K562 (cell line): ENCODE measurements around the gene TOMM6. TPM values are rescaled to one million over a fixed set of nuclear protein-coding genes. Genes with fewer than 3 reads are reported as not detected.

Experiments used
- ATAC-seq: fragments of 200-7000 bp; cut with Tn5 transposase; 3 replicates; pipeline ENCODE4 v1.9.1; 2020; ENCODE audit warnings: moderate library complexity
- BruUV-seq: library from RNA; stranded (reverse); fragments of 400-500 nt; replicated peaks from 2 replicates; lab custom pipeline; 2021; lab: Mats Ljungman, UMichigan
- CTCF ChIA-PET: fragments of 300-600 bp; formaldehyde crosslinking; extraction: SDS; loops from one replicate; lab custom pipeline; 2021; ENCODE audit warnings: low intra/inter-chr PET ratio; lab: Yijun Ruan, JAX
- POLR2A ChIA-PET: fragments of 300-600, 350-650 bp; sonication (Branson Sonifier 250); formaldehyde crosslinking; extraction: SDS; loops from one replicate; lab custom pipeline; 2021; ENCODE audit warnings: antibody characterized with exemption, inconsistent platforms; lab: Yijun Ruan, JAX
- DNase-seq, 4 experiments: peaks; one replicate each; pipeline versions ENCODE4 v3.0.0 to v3.0.0-alpha.2; 2011 to 2018; ENCODE audit warnings: low spot score in 3 of 4, mixed read lengths in 3 of 4; ENCODE audit errors: extremely low read depth in 1 of 4
- FAIRE-seq: peaks from 2 replicates; lab custom pipeline; 2011; peaks lifted over from hg19 to GRCh38; lab: Jason Lieb, UNC
- H2AFZ ChIP-seq: 2 replicates; pipeline ENCODE4 v1.6.0; 2011; ENCODE audit warnings: low read depth, low read length, control low read depth, inconsistent platforms
- H3K27ac ChIP-seq: fragments of 200-600 bp; 3 replicates; pipeline ENCODE4 v1.8.0; 2011; ENCODE audit warnings: low read depth, mild to moderate bottlenecking, control low read depth, inconsistent platforms, low read length, moderate library complexity, mixed read lengths; ENCODE audit errors: extremely low read depth
- H3K27me3 ChIP-seq, 2 experiments: fragments of 300-600 bp in 1 of 2; 2 replicates in 1 of 2; 3 replicates in 1 of 2; pipeline versions ENCODE4 v1.6.0 to v1.8.0; 2011; ENCODE audit warnings: inconsistent platforms in 2 of 2, low read length in 2 of 2, mild to moderate bottlenecking in 1 of 2, mixed read lengths in 1 of 2, moderate library complexity in 1 of 2; ENCODE audit not compliant: control insufficient read depth in 2 of 2, insufficient read depth in 2 of 2
- H3K36me3 ChIP-seq: fragments of 300-600 bp; 3 replicates; pipeline ENCODE4 v1.8.0; 2011; ENCODE audit warnings: mild to moderate bottlenecking, low read length, inconsistent platforms; ENCODE audit not compliant: control insufficient read depth, insufficient read depth
- H3K4me1 ChIP-seq, 2 experiments: fragments of 200-600 bp in 1 of 2; replicated peaks in 1 of 2; 2 replicates in 1 of 2; 3 replicates in 1 of 2; pipeline versions ENCODE4 v1.5.1 to v1.8.0; 2011; ENCODE audit warnings: inconsistent platforms in 2 of 2, low read length in 2 of 2, mild to moderate bottlenecking in 1 of 2, mixed read lengths in 1 of 2, moderate library complexity in 1 of 2; ENCODE audit not compliant: control insufficient read depth in 2 of 2, insufficient read depth in 2 of 2
- H3K4me2 ChIP-seq: 2 replicates; pipeline ENCODE4 v1.6.1; 2011; ENCODE audit warnings: low read length, control low read depth, inconsistent platforms, mixed read lengths; ENCODE audit not compliant: insufficient read depth
- H3K4me3 ChIP-seq: fragments of 200-600 bp; sonication (generic), shearing (Covaris generic); 2 replicates; pipeline ENCODE4 v1.5.1; 2016; ENCODE audit warnings: control low read depth, inconsistent platforms
- H3K79me2 ChIP-seq: fragments of 200-600 bp; 3 replicates; pipeline ENCODE4 v1.8.0; 2011; ENCODE audit warnings: low read length, inconsistent platforms; ENCODE audit not compliant: control insufficient read depth, insufficient read depth
- H3K9ac ChIP-seq, 2 experiments: 2 replicates each; pipeline versions ENCODE4 v1.6.0 to v1.6.1; 2011; ENCODE audit warnings: low read depth in 2 of 2, low read length in 2 of 2, control low read depth in 1 of 2, inconsistent platforms in 1 of 2, mild to moderate bottlenecking in 1 of 2, mixed read lengths in 1 of 2; ENCODE audit not compliant: insufficient read depth in 1 of 2
- H3K9me1 ChIP-seq: one replicate; pipeline ENCODE4 v1.6.0; 2011; ENCODE audit warnings: inconsistent platforms, mild to moderate bottlenecking, low read length, moderate library complexity; ENCODE audit not compliant: control insufficient read depth, insufficient read depth
- H3K9me3 ChIP-seq: replicated peaks from 2 replicates; pipeline ENCODE4 v1.5.1; 2011; ENCODE audit warnings: low read depth, low read length, inconsistent platforms; ENCODE audit not compliant: control insufficient read depth, insufficient read depth
- H4K20me1 ChIP-seq: replicated peaks from 2 replicates; pipeline ENCODE4 v1.6.1; 2011; ENCODE audit warnings: low read length, inconsistent platforms, mixed read lengths; ENCODE audit not compliant: control insufficient read depth, insufficient read depth
- CREB5 ChIP-seq: fragments of 250-450 bp; sonication (Bioruptor Pico); IDR thresholded peaks from 2 replicates; pipeline ENCODE4 v1.5.0; 2020; ENCODE audit warnings: mild to moderate bottlenecking
- EHMT2 ChIP-seq: fragments of 450-650 bp; IDR thresholded peaks from 2 replicates; pipeline ENCODE4 v1.6.1; 2018; ENCODE audit warnings: antibody characterized with exemption
- MGA ChIP-seq: fragments of 450-650 bp; IDR thresholded peaks from 2 replicates; pipeline ENCODE4 v1.6.1; 2016; ENCODE audit warnings: mild to moderate bottlenecking, moderate library complexity
- MYBL2 ChIP-seq, 2 experiments: fragments of 450-650 bp in 1 of 2; sonication (generic) in 1 of 2; formaldehyde crosslinking in 1 of 2; IDR thresholded peaks; 2 replicates each; pipeline versions ENCODE4 v1.6.1 to v1.8.1; 2017 to 2022; ENCODE audit warnings: borderline replicate concordance in 1 of 2, inconsistent platforms in 1 of 2, low read depth in 1 of 2, mild to moderate bottlenecking in 1 of 2, missing genetic modification reagents in 1 of 2, moderate library complexity in 1 of 2
- NELFE ChIP-seq: IDR thresholded peaks from 2 replicates; pipeline ENCODE4 v1.6.1; 2011; ENCODE audit warnings: mild to moderate bottlenecking; ENCODE audit not compliant: insufficient read depth, insufficient read length
- NUFIP1 ChIP-seq: fragments of 450-650 bp; IDR thresholded peaks from 2 replicates; pipeline ENCODE4 v1.6.1; 2018; ENCODE audit not compliant: partially characterized antibody
- ZC3H11A ChIP-seq: IDR thresholded peaks from 2 replicates; pipeline ENCODE4 v1.6.1; 2012; ENCODE audit warnings: low read depth, low read length, improper control_type of control experiment
- WGBS: fragments of 100-300 bp; shearing (Covaris generic); methylation state at CpG from one replicate; pipeline ENCODE4 v1.1.6; 2016; ENCODE audit warnings: low coverage, mixed read lengths; ENCODE audit not compliant: insufficient coverage; ENCODE audit errors: missing lambda C conversion rate; 5-methylcytosine and 5-hydroxymethylcytosine counted together
- in situ Hi-C: fragments of 300-500 bp; cut with MboI; formaldehyde crosslinking; loops from 4 replicates; pipeline ENCODE4 v1.15.0; 2018; ENCODE audit warnings: inconsistent platforms, mixed read lengths
- intact Hi-C: fragments of 100-400 bp; cut with micrococcal nuclease; formaldehyde crosslinking; loops from 2 replicates; pipeline ENCODE4 v1.14.2; 2022
- polyA plus RNA-seq, 8 experiments: library from polyadenylated mRNA; depleted of rRNA in 4 of 8; stranded (reverse) in 5 of 8; unstranded in 3 of 8; fragments of >200 nt; fragmentation: Nextera tagmentation in 2 of 8; fragmentation: Illumina TruSeq in 1 of 8; extraction: Ambion mirVana in 2 of 8; extraction: Trizol in 1 of 8; gene quantifications; 2 replicates each; pipeline versions ENCODE4 v1.2.1 to v1.2.3, GENCODE V29; 2011 to 2014; ENCODE audit warnings: inconsistent platforms in 1 of 8, missing spikeins in 1 of 8
- total RNA-seq, 7 experiments: library from RNA; depleted of rRNA in 6 of 7; stranded (reverse); fragments of >200 nt in 6 of 7; fragmentation: Illumina TruSeq in 2 of 7; extraction: Trizol in 2 of 7; gene quantifications; 2 replicates each; pipeline versions ENCODE4 v1.2.1 to v1.2.3, GENCODE V29; 2011 to 2021; ENCODE audit warnings: low replicate concordance in 1 of 7

Gene TOMM6
- total and polyA plus RNA-seq, 9 of the 15 experiments (the other 6 are each of a cell fraction or from before 2014, with no cell fraction given): 380 to 2,097 (median 1,065) TPM

GRCh38 chr6:41740366-41741162, 46.9 kb upstream of the TOMM6 start:
- H3K79me2 ChIP-seq: no peaks in the 10 kb centered on the region
- H3K9me1 ChIP-seq: no peaks in the 10 kb centered on the region
- no peak overlapping the region for H3K27ac ChIP-seq
- FAIRE-seq (no peak), ATAC-seq (no peak), DNase-seq (no peak)
- BruUV-seq: no TSS peak
- H3K4me1 ChIP-seq: peaks cover 5 to 15% of the 10 kb centered on the region in 2 experiments
- H4K20me1 ChIP-seq: no peaks in the 10 kb centered on the region; the same call in none of the 2 replicates
- ChIA-PET CTCF (no interaction called here), POLR2A (interaction anchor here (0.6 to 1.0 kb wide), 3 partner anchors 23 to 55 kb away, joined by 3 to 4 read pairs (median 3); no protein-coding TSS in a partner anchor)
- in situ Hi-C loops (no loop called here), intact Hi-C loops (no loop called here)
- H3K27me3 ChIP-seq: peaks cover 29 to 52% of the 10 kb centered on the region in 2 experiments; a peak in 4 of 5 replicates
- H2AFZ ChIP-seq: no peak overlapping the region
- no peaks in the 10 kb centered on the region for H3K9me3 ChIP-seq
- H3K4me3 ChIP-seq: no peak overlapping the region
- WGBS: 11% methylated on average over 13 of the region's 13 CpGs
- H3K4me2 ChIP-seq: no peak overlapping the region
- H3K9ac ChIP-seq: peak overlapping the region in 1 of 2 experiments; percentile 59; a peak in 1 of 4 replicates
- H3K36me3 ChIP-seq: no peaks in the 10 kb centered on the region
- no peak for TF ChIP-seq MYBL2 (IDR thresholded peaks at IDR 0.05; ENCODE audit: low read depth)
- no peak for TF ChIP-seq MYBL2 (CRISPR knock-in tag; IDR thresholded peaks at IDR 0.05; ENCODE audit: borderline replicate concordance)
- no peak for TF ChIP-seq NUFIP1
- no peak for TF ChIP-seq CREB5 (CRISPR knock-in tag)
- TF ChIP-seq ZC3H11A: no peak
- TF ChIP-seq MGA: no peak
- TF ChIP-seq NELFE: no peak
- TF ChIP-seq EHMT2: no peak
